DND-41 (cell line): ENCODE results near the gene AGAP1.

Experiments used
- ATAC-seq: fragments of 200-7000 bp; cut with Tn5 transposase; 3 replicates; pipeline ENCODE4 v1.9.1; 2021; ENCODE audit warnings: low read depth; ENCODE audit not compliant: insufficient read depth
- DNase-seq: peaks from one replicate; pipeline ENCODE4 v3.0.0-alpha.2; 2020
- H2AFZ ChIP-seq: 2 replicates; pipeline ENCODE4 v1.6.0; 2012; ENCODE audit warnings: low read depth, low read length
- H3K27ac ChIP-seq: 2 replicates; pipeline ENCODE4 v1.5.1; 2012; ENCODE audit warnings: low read length, inconsistent platforms
- H3K27me3 ChIP-seq: fragments of 200-600 bp; sonication (generic); 2 replicates; pipeline ENCODE4 v1.6.0; 2012; ENCODE audit warnings: low read length, mild to moderate bottlenecking, inconsistent platforms; ENCODE audit not compliant: insufficient read depth, poor library complexity
- H3K36me3 ChIP-seq: 2 replicates; pipeline ENCODE4 v1.5.1; 2012; ENCODE audit warnings: low read length, inconsistent platforms; ENCODE audit not compliant: insufficient read depth
- H3K4me1 ChIP-seq: 2 replicates; pipeline ENCODE4 v1.5.1; 2012; ENCODE audit warnings: mild to moderate bottlenecking, low read length; ENCODE audit not compliant: insufficient read depth
- H3K4me2 ChIP-seq: 2 replicates; pipeline ENCODE4 v1.6.0; 2012; ENCODE audit warnings: mild to moderate bottlenecking, moderate library complexity, low read length, inconsistent platforms; ENCODE audit not compliant: insufficient read depth
- H3K4me3 ChIP-seq, 2 experiments: fragments of 200-600 bp in 1 of 2; shearing (Covaris generic) in 1 of 2; 2 replicates each; pipeline ENCODE4 v1.5.1; 2012 to 2016; ENCODE audit warnings: inconsistent platforms in 2 of 2, low read length in 2 of 2, mild to moderate bottlenecking in 2 of 2, low read depth in 1 of 2, moderate library complexity in 1 of 2
- H3K79me2 ChIP-seq: 2 replicates; pipeline ENCODE4 v1.6.0; 2012; ENCODE audit warnings: low read length, inconsistent platforms; ENCODE audit not compliant: insufficient read depth
- H3K9ac ChIP-seq: 2 replicates; pipeline ENCODE4 v1.6.0; 2012; ENCODE audit warnings: low read depth, mild to moderate bottlenecking, inconsistent platforms, low read length, moderate library complexity
- H3K9me3 ChIP-seq: 2 replicates; pipeline ENCODE4 v1.5.1; 2012; ENCODE audit warnings: low read length, moderate library complexity, mild to moderate bottlenecking, inconsistent platforms; ENCODE audit not compliant: insufficient read depth, severe bottlenecking
- H4K20me1 ChIP-seq: 2 replicates; pipeline ENCODE4 v1.6.0; 2012; ENCODE audit warnings: low read length; ENCODE audit not compliant: insufficient read depth
- CTCF ChIP-seq: IDR thresholded peaks from 2 replicates; pipeline ENCODE4 v1.5.1; 2012; ENCODE audit warnings: borderline replicate concordance, low read length, moderate library complexity, mild to moderate bottlenecking; ENCODE audit not compliant: poor library complexity, severe bottlenecking; ENCODE audit errors: extremely low read depth
- EZH2 ChIP-seq: IDR thresholded peaks from 3 replicates; pipeline ENCODE4 v1.6.1; 2012; ENCODE audit warnings: borderline replicate concordance, low read depth, mild to moderate bottlenecking, moderate library complexity, low read length, inconsistent platforms; ENCODE audit not compliant: severe bottlenecking

AGAP1 gene

GRCh38 chr2:235537186-235537585, 43.3 kb downstream of the AGAP1 start:
- ATAC-seq, result no peak
- H3K4me3 ChIP-seq, result no peak overlapping the region
- no peak overlapping the region for H3K4me2 ChIP-seq
- DNase-seq, result no peak
- no peak overlapping the region for H2AFZ ChIP-seq
- H3K36me3 ChIP-seq, result no peaks in the 10 kb centered on the region
- no peaks in the 10 kb centered on the region for H3K79me2 ChIP-seq
- no peak for TF ChIP-seq CTCF
- no peak for TF ChIP-seq EZH2
- H3K27me3 ChIP-seq, result peaks cover 8% of the 10 kb centered on the region
- no peaks in the 10 kb centered on the region for H3K4me1 ChIP-seq
- no peaks in the 10 kb centered on the region for H4K20me1 ChIP-seq
- no peaks in the 10 kb centered on the region for H3K9me3 ChIP-seq
- no peak overlapping the region for H3K27ac ChIP-seq
- no peak overlapping the region for H3K9ac ChIP-seq

- H4K20me1 ChIP-seq, result no peaks in the 10 kb centered on the region
- H3K27me3 ChIP-seq, result peaks cover 8% of the 10 kb centered on the region
- H3K4me3 ChIP-seq, result no peak overlapping the region
- no peak overlapping the region for H3K9ac ChIP-seq
- DNase-seq (no peak), ATAC-seq (no peak)
- no peaks in the 10 kb centered on the region for H3K36me3 ChIP-seq
- H3K27ac ChIP-seq, result no peak overlapping the region
- no peak overlapping the region for H3K4me2 ChIP-seq
- no peaks in the 10 kb centered on the region for H3K9me3 ChIP-seq
- TF ChIP-seq EZH2 (no peak), CTCF (no peak)
- no peaks in the 10 kb centered on the region for H3K79me2 ChIP-seq
- H3K4me1 ChIP-seq, result no peaks in the 10 kb centered on the region
- H2AFZ ChIP-seq, result no peak overlapping the region
These were observed 43.7 kb downstream of the AGAP1 start for GRCh38 chr2:235537587-235537986.

- no peak overlapping the region for H3K9ac ChIP-seq
These were observed 44.3 kb downstream of the AGAP1 start for GRCh38 chr2:235538144-235538639.

More at GRCh38 chr2:235538144-235538639, 44.3 kb downstream of the AGAP1 start:
- H3K4me2 ChIP-seq, result no peak overlapping the region
- no peak overlapping the region for H3K4me3 ChIP-seq
- no peaks in the 10 kb centered on the region for H3K4me1 ChIP-seq
- no peaks in the 10 kb centered on the region for H4K20me1 ChIP-seq
- no peaks in the 10 kb centered on the region for H3K36me3 ChIP-seq
- H2AFZ ChIP-seq, result no peak overlapping the region
- no peak for TF ChIP-seq CTCF
- no peak for TF ChIP-seq EZH2
- no peaks in the 10 kb centered on the region for H3K9me3 ChIP-seq
- H3K27ac ChIP-seq, result no peak overlapping the region
- ATAC-seq (no peak), DNase-seq (no peak)
- H3K79me2 ChIP-seq, result no peaks in the 10 kb centered on the region
- peaks cover 8% of the 10 kb centered on the region for H3K27me3 ChIP-seq
